Omental fat pad (tissue), 4 donors: Measurements from ENCODE around the gene FHOD3. TPM values are rescaled to one million over a fixed set of nuclear protein-coding genes. Genes with fewer than 3 reads are reported as not detected.

Source experiments
- ATAC-seq: fragments of 150-250 bp; one replicate; pipeline ENCODE4 v1.9.1; 2016; ENCODE audit warnings: mild to moderate bottlenecking, moderate library complexity; ENCODE audit not compliant: low FRiP score
- DNase-seq: peaks from one replicate; pipeline ENCODE4 v3.0.0-alpha.2; 2019; ENCODE audit warnings: low spot score
- total RNA-seq, 4 donors: library from RNA; depleted of rRNA; stranded (reverse); fragments of >200 nt; gene quantifications; one replicate each; pipeline ENCODE4 v1.1.0, GENCODE V29; 2016
- TF ChIP-seq, protein P1 (sequence below), 3 donors: fragments of 450-650 bp; IDR thresholded peaks; one replicate each; pipeline ENCODE4 v1.5.1; 2016 to 2017; ENCODE audit warnings: antibody characterized with exemption in 3 of 3, mild to moderate bottlenecking in 3 of 3, moderate library complexity in 2 of 3

Gene FHOD3
- total RNA-seq, 4 donors from 2014 or later = 0.96 to 3.8 (median 2.3) TPM

DNA sequence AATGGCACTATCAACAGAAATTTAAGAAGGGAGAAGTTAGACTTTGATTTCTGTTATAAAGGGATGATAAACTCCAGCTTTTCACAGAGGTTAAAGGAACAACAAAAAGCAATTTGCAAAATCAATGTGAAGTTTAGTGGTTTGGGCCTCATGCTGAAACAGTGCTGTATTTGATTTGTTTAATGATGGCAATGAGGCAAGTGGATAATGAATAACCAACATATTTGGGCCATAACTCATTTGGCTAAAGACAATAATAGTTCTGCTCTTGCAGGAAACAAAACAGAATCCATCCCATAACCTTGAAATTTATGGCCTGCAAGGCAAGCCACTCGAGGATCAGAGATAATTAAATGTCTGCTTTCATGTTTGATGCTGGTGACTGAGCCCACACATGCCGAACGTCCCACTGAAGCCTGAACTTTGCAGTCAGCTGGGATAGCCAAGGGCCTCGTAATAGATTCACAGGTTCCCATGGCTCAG, 474.8 kb downstream of the FHOD3 start:
- DNase-seq (no peak), ATAC-seq (no peak)

DNA sequence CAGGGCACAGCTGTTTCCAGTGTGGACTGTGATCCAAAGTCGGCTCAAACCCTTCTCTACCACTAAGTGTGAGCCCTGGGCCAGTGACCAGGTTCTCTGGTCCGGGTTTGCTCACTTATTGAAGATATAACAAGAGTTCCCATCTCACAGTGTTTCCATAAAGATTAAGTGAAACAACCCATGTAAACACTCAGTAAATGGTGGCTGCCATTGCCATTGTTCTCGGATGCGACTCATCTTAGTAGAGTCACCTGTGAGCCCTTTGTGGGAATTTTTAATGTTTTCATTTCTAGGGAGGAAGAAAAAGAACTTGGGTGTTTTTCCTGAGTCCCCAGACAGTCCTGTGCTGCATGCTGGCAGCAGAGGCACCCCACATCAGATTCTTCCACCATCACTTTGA, 477.9 kb downstream of the FHOD3 start:
- no peak for DNase-seq
- no peak for ATAC-seq
- TF ChIP-seq, protein P1, sequence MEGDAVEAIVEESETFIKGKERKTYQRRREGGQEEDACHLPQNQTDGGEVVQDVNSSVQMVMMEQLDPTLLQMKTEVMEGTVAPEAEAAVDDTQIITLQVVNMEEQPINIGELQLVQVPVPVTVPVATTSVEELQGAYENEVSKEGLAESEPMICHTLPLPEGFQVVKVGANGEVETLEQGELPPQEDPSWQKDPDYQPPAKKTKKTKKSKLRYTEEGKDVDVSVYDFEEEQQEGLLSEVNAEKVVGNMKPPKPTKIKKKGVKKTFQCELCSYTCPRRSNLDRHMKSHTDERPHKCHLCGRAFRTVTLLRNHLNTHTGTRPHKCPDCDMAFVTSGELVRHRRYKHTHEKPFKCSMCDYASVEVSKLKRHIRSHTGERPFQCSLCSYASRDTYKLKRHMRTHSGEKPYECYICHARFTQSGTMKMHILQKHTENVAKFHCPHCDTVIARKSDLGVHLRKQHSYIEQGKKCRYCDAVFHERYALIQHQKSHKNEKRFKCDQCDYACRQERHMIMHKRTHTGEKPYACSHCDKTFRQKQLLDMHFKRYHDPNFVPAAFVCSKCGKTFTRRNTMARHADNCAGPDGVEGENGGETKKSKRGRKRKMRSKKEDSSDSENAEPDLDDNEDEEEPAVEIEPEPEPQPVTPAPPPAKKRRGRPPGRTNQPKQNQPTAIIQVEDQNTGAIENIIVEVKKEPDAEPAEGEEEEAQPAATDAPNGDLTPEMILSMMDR (IDR thresholded peaks at IDR 0.05) = no peak

More for the DNA sequence above, 474.8 kb downstream of the FHOD3 start:
- TF ChIP-seq, protein P1 (IDR thresholded peaks at IDR 0.05) = no peak

DNA sequence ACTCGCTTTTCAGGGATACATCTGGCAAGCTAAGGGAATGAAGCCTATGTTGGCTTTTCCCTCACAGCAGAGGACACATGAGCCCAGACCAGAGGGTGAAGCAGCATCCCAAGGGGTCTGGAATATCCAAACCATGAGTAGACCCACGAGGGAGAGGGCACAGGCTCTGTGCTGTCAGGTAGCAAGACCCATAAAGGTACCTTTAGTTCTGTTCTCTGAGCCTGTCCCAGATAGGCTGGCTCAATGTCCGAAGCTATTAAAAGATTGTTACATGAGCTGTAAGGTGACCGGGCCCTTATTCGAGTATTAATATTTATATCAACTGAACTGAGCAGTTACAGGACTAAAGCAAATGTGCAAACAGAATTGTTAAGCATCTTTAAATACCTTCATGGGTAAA, 479.1 kb downstream of the FHOD3 start:
- ATAC-seq = no peak
- no peak for DNase-seq
- TF ChIP-seq, protein P1 (IDR thresholded peaks at IDR 0.05) = no peak

DNA sequence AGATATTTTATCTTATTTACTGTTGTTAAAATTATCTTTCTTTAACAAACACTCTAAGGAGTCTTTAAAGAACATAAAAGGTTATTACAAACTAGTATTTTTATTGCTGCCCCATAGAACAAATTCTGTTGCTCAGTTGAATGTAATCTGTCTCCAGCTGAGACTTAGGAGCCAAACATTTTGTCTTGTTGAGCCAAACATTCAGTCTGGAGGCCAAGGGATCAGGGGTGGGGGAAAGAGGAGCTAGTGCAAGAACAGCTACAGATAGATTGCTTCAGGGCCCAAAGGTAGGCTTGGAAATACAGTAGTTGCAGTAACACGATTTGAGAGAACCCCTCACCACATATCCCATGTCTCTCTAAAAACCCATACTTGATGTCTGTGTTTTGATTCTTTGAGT, 480.1 kb downstream of the FHOD3 start:
- DNase-seq = no peak
- TF ChIP-seq, protein P1 (IDR thresholded peaks at IDR 0.05) = no peak
- ATAC-seq = no peak

DNA sequence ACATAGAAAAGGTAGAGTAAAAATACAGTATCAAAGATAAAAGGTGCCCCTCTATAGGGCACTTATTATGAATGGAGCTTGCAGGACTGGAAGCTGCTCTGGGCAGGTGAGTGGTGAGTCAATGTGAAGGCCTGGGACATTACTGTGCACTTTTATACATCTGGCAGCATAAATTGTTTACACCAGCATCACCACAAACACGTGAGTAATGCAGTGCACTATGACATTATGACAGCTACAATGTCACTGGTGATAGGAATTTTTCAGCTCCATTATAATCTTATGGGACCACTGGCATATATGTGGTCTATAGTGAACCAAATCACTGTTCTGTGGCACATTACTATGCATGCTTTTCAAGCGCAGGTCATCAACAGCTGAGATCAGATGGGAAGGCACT, 483.2 kb downstream of the FHOD3 start:
- TF ChIP-seq, protein P1 (IDR thresholded peaks at IDR 0.05) = no peak
- DNase-seq = no peak
- no peak for ATAC-seq

DNA sequence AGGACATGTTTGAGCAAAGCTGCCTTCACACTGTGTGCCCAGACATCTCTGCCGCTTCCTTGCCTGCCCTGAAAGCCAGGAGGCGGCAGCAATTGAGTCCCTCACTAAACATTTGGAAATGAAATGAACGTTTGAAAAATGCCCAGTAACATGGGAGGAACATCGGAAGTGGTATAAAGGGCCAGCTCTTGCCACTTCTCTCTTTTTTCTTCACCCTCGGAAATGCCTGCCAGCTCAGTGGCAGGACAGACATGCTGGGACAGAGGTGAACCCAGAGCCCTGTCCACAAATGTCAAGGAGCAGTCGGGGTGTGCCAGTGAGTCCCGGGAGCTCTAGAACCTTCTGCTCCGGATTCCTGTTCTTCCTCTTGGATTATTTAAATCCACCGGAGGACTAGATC, 485.2 kb downstream of the FHOD3 start:
- no peak for ATAC-seq
- no peak for DNase-seq
- TF ChIP-seq, protein P1 (IDR thresholded peaks at IDR 0.05) = no peak

DNA sequence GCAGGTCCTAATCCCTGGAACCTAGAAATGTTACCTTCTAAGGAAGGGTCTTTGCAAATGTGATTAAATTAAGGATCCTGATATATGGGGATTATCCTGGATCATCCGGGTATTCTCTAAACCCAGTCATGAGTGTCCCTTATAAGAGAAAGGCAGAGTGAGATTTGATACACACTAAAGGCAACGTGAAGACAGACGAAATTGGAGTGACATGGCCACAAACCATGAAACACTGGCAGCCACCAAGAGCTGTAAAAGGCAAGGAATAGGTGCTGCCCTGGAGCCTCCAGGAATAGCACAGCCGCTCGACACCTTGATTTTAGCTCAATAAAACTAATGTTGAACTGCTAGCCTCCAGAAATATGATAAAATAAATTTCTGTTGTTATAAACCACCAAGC, 486.3 kb downstream of the FHOD3 start:
- no peak for ATAC-seq
- TF ChIP-seq, protein P1 (IDR thresholded peaks at IDR 0.05) = no peak
- DNase-seq = no peak
